Measurements from ENCODE around the gene AOAH. TPM values are rescaled to one million over a fixed set of nuclear protein-coding genes. Genes with fewer than 3 reads are reported as not detected.

AOAH gene
- total RNA-seq, 1 experiment from 2014 or later = 0.39 TPM

- Histone ChIP-seq H3K27ac (ENCODE audit: insufficient read length, low read depth, low read length) (no peak overlapping the region), H3K14ac (ENCODE audit: insufficient read depth, low read length) (no peak overlapping the region), H4K20me1 (ENCODE audit: control insufficient read depth, insufficient read depth, insufficient read length) (no peaks in the 10 kb centered on the region), H3K79me1 (ENCODE audit: insufficient read depth, low read depth, low read length, poor library complexity, severe bottlenecking) (no peaks in the 10 kb centered on the region), H3K4ac (ENCODE audit: low read depth, low read length) (no peak overlapping the region), H3K79me2 (ENCODE audit: insufficient read depth, low read length) (no peaks in the 10 kb centered on the region), H2BK20ac (ENCODE audit: low read depth, low read length, poor library complexity, severe bottlenecking) (no peak overlapping the region), H2BK120ac (ENCODE audit: low read depth, low read length, poor library complexity, severe bottlenecking) (no peak overlapping the region), H2BK12ac (ENCODE audit: insufficient read length, low read depth, low read length) (no peak overlapping the region), H3K4me1 (ENCODE audit: insufficient read depth, low read length) (no peaks in the 10 kb centered on the region), H3K4me2 (ENCODE audit: insufficient read depth, insufficient read length, low read length) (no peak overlapping the region), H3K9ac (ENCODE audit: extremely low read depth, insufficient read length, low read length) (no peak overlapping the region), H3K9me3 (ENCODE audit: control insufficient read depth, low read depth, low read length) (no peaks in the 10 kb centered on the region), H3K56ac (ENCODE audit: insufficient read length, low read depth, low read length) (no peak overlapping the region), H3T11ph (ENCODE audit: low read length) (no peak overlapping the region), H3K18ac (ENCODE audit: insufficient read length, low read depth, low read length) (no peak overlapping the region), H2AK5ac (ENCODE audit: insufficient read length, low read length) (no peak overlapping the region), H4K91ac (ENCODE audit: insufficient read length, low read depth, low read length) (no peak overlapping the region), H3K23ac (ENCODE audit: insufficient read length, low read depth, low read length) (no peak overlapping the region), H2BK5ac (ENCODE audit: insufficient read length, low read length) (no peak overlapping the region), H2AFZ (ENCODE audit: low read length) (no peak overlapping the region), H2BK15ac (ENCODE audit: low read depth, low read length) (no peak overlapping the region), H3K27me3 (ENCODE audit: insufficient read depth, low read length) (no peaks in the 10 kb centered on the region), H4K8ac (replicated peaks; ENCODE audit: insufficient read length, low read depth, low read length) (no peak overlapping the region), H4K5ac (ENCODE audit: insufficient read length, low read depth, low read length) (no peak overlapping the region), H3K23me2 (ENCODE audit: insufficient read length, low read depth, low read length, poor library complexity, severe bottlenecking) (no peaks in the 10 kb centered on the region)
- no peak overlapping the region for H3K4me3 Mint-ChIP-seq
- no peak overlapping the region for H3K27ac Mint-ChIP-seq
- no peak for TF ChIP-seq CTCF (conservative IDR thresholded peaks at IDR 0.05)
- peaks cover 0 to 5% of the 10 kb centered on the region in 2 experiments; a peak in 2 of 5 replicates for H3K9me3 Mint-ChIP-seq
- WGBS (ENCODE audit: extremely low coverage, insufficient read length, low lambda C conversion rate) = no CpG with 5 or more reads among the region's 5 CpGs
- H3K27me3 Mint-ChIP-seq (ENCODE audit: low read depth) = peaks cover 3% of the 10 kb centered on the region; the same call in 1 of the 2 replicates
- DNase-seq = no peak
- peaks cover 7 to 9% of the 10 kb centered on the region in 2 experiments for H3K4me1 Mint-ChIP-seq
- H3K36me3 Mint-ChIP-seq (ENCODE audit: insufficient read depth in 1 of 3, low read depth in 3 of 3) = peaks cover 0 to 9% (median 0%) of the 10 kb centered on the region in 3 experiments; a peak in 2 of 7 replicates
Observed at GRCh38 chr7:36708767-36709166, 15.5 kb downstream of the AOAH start.

Measured in H9 (cell line).